ENCODE data around the gene CSN3. TPM values are rescaled to one million over a fixed set of nuclear protein-coding genes. Genes with fewer than 3 reads are reported as not detected.

CSN3 gene
- total RNA-seq, 2 donors from 2014 or later: not detected

DNA sequence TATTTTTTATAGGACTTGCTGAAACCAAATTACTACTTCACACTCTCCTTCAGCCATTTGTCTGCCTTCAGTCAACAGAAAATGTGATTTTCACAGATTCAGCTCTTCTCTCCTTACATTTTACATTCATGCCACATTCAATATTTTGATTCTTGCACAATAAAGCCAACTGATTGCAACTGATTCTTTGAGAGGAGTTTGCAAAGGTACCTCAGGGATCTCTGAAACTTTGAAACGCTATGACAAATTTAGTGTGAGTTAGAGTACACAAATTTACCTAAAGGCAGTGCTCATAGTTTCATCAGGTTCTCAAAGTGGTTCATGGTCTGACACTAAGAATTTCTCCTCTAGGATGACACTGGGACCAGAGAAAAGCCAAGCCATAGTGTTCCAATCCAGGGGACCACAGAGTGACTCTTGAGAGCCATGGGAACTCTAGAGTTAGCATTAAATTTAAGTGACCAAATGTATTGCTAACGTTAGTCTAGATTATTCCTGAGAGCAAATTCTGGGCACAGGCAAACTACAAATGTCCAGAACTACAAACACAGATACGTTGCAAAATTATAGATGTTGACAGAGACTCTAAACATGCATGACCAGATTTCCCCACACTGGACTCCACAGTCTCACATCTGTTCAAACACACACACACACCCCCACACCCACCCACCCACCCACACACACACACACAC is 9.0 kb downstream of the CSN3 start:
- no peak overlapping the region for H3K4me3 ChIP-seq

DNA sequence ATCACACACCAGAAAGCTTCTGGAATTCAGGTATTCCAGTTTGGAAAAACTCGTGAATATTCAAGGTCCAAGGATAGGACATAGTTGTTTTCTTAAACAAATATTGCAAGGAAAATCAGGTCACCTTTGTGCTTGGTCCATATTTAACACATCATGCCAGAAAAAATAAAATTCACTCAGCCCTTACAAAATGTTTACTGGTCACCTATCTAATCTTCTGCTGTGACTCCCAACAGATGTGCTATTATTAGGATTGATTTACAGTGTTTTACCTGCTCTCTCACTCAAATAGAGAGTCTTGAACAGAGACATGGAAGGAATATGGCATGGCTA is 9.5 kb downstream of the CSN3 start:
- Histone ChIP-seq H3K4me1 (no peaks in the 10 kb centered on the region), H3K36me3 (no peaks in the 10 kb centered on the region), H3K4me3 (no peak overlapping the region), H3K27ac (no peak overlapping the region), H3K27me3 (no peaks in the 10 kb centered on the region), H3K9me3 (no peaks in the 10 kb centered on the region)
- no peak for DNase-seq (ENCODE audit: low spot score)
- TF ChIP-seq, protein P1, sequence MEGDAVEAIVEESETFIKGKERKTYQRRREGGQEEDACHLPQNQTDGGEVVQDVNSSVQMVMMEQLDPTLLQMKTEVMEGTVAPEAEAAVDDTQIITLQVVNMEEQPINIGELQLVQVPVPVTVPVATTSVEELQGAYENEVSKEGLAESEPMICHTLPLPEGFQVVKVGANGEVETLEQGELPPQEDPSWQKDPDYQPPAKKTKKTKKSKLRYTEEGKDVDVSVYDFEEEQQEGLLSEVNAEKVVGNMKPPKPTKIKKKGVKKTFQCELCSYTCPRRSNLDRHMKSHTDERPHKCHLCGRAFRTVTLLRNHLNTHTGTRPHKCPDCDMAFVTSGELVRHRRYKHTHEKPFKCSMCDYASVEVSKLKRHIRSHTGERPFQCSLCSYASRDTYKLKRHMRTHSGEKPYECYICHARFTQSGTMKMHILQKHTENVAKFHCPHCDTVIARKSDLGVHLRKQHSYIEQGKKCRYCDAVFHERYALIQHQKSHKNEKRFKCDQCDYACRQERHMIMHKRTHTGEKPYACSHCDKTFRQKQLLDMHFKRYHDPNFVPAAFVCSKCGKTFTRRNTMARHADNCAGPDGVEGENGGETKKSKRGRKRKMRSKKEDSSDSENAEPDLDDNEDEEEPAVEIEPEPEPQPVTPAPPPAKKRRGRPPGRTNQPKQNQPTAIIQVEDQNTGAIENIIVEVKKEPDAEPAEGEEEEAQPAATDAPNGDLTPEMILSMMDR (IDR thresholded peaks at IDR 0.05): no peak

More for the DNA sequence above, 9.0 kb downstream of the CSN3 start:
- DNase-seq (ENCODE audit: low spot score): no peak
- Histone ChIP-seq H3K4me1 (no peaks in the 10 kb centered on the region), H3K36me3 (no peaks in the 10 kb centered on the region), H3K9me3 (no peaks in the 10 kb centered on the region), H3K27ac (no peak overlapping the region), H3K27me3 (no peaks in the 10 kb centered on the region)
- TF ChIP-seq, protein P1 (IDR thresholded peaks at IDR 0.05): no peak

DNA sequence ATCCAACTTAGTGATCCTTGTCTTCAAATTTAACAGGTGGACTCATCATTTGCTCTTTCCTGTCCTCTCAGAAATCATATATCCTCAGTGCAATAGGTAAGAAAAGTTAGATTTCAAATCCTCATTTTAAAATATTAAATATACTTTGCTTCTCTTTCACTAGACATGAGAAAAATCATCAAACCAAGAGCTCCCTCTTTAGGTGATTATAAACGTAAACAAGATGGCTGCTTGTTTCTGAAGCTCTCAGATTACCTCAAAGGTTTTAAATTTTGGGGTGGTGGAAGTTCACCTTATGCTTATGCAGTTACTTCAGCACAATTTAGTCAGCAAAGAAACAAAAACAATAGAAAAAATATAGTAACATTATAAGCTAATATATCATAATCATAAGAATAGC is 27.3 kb downstream of the CSN3 start:
- no peak overlapping the region for H3K4me3 ChIP-seq
- no peaks in the 10 kb centered on the region for H3K9me3 ChIP-seq
- TF ChIP-seq, protein P1 (IDR thresholded peaks at IDR 0.05): no peak
- no peaks in the 10 kb centered on the region for H3K27me3 ChIP-seq
- H3K36me3 ChIP-seq: no peaks in the 10 kb centered on the region
- H3K27ac ChIP-seq: no peak overlapping the region
- DNase-seq (ENCODE audit: low spot score): no peak
- H3K4me1 ChIP-seq: no peaks in the 10 kb centered on the region

DNA sequence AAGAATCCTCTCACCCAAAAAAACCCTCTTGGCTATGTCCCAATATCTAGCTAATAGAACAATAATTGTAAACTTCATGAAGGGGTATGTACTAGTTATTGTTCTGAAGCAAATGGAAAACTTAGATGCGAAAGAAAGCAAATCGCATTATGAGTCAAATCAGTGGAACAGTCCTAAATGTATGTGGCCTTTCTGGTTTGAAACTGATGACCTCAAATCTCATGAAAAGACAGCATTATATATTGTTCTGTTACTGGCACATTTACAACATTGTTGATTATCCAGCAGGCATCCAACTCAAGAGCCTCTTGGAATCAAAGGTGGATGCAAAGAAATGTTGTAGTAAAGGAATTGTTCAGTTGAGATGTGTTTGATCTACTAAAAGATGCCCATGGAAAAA is 34.7 kb downstream of the CSN3 start:
- DNase-seq (ENCODE audit: low spot score): no peak
- Histone ChIP-seq H3K4me3 (no peak overlapping the region), H3K27me3 (no peaks in the 10 kb centered on the region), H3K36me3 (no peaks in the 10 kb centered on the region), H3K9me3 (peaks cover 0 to 5% of the 10 kb centered on the region in 2 donors), H3K27ac (no peak overlapping the region), H3K4me1 (no peaks in the 10 kb centered on the region)
- TF ChIP-seq, protein P1 (IDR thresholded peaks at IDR 0.05): no peak

DNA sequence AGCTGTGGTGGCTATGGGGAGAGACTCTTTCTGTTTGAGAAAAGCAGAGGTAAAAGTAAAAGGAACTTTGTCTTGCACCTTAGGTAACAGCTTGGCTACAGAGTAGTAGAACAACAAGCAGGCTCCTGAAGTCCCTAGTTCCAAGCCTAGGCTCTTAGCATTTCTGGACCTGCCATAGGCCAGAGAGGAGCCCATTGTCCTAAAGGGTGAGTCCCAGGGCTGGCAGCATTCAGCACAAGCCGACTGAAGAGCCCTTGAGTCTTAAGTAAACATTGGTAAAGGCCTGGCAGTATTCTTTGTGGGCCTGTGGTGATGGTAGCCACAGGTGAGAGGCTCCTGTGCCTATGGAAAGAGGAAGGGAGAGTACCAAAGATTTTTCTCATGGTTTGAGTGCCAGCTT is 38.2 kb downstream of the CSN3 start:
- TF ChIP-seq, protein P1 (IDR thresholded peaks at IDR 0.05): no peak
- Histone ChIP-seq H3K9me3 (peaks cover 0 to 6% of the 10 kb centered on the region in 2 donors), H3K27ac (no peak overlapping the region), H3K4me1 (no peaks in the 10 kb centered on the region), H3K36me3 (no peaks in the 10 kb centered on the region), H3K27me3 (no peaks in the 10 kb centered on the region), H3K4me3 (no peak overlapping the region)
- no peak for DNase-seq (ENCODE audit: low spot score)

DNA sequence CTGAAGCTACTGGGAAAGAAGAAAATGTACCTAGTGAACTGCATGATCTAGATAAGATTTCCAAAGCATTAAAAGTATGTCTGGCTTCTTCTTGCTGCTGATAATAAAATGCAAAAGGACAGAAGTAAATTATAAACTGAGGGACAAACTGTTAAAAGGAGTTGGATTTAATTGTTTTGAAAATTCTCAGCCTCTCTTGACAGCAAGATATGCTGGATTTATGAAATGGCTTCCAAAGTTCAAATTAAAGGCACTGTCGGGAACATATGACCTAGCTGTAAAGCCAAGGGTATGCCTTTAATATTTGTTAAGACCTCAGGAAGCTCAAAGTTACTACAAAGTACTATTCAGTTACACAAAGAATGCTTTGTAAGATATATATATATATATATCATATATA is 46.3 kb downstream of the CSN3 start:
- Histone ChIP-seq H3K36me3 (no peaks in the 10 kb centered on the region), H3K9me3 (no peaks in the 10 kb centered on the region), H3K27me3 (no peaks in the 10 kb centered on the region), H3K27ac (no peak overlapping the region), H3K4me1 (no peaks in the 10 kb centered on the region), H3K4me3 (no peak overlapping the region)
- TF ChIP-seq, protein P1 (IDR thresholded peaks at IDR 0.05): no peak
- DNase-seq (ENCODE audit: low spot score): no peak

Data from right atrium auricular region (tissue), 2 donors.